HL-60/S4 (cell line): ENCODE data around the gene PLPPR5.

Experiments used
- in situ Hi-C: fragments of 300-500 bp; cut with MboI; formaldehyde crosslinking; loops from 2 replicates; pipeline ENCODE4 v1.14.3; 2022; ENCODE audit warnings: low sequenced_read_pairs

PLPPR5 gene

GRCh38 chr1:98969798-98970490 is 34.7 kb downstream of the PLPPR5 start:
- in situ Hi-C loops: no loop called here

GRCh38 chr1:98967122-98967521 is 37.5 kb downstream of the PLPPR5 start:
- in situ Hi-C loops: no loop called here

- in situ Hi-C loops: no loop called here
Observed at GRCh38 chr1:98965394-98965793, 39.3 kb downstream of the PLPPR5 start.

- in situ Hi-C loops: no loop called here
Observed at GRCh38 chr1:98964198-98964597, 40.5 kb downstream of the PLPPR5 start.

GRCh38 chr1:98963064-98963758 is 41.5 kb downstream of the PLPPR5 start:
- in situ Hi-C loops: no loop called here

- in situ Hi-C loops: no loop called here
Observed at GRCh38 chr1:98962156-98962555, 42.5 kb downstream of the PLPPR5 start.

GRCh38 chr1:98949621-98950020 is 55.0 kb downstream of the PLPPR5 start:
- in situ Hi-C loops: no loop called here

GRCh38 chr1:98949166-98949565 is 55.5 kb downstream of the PLPPR5 start:
- in situ Hi-C loops: no loop called here

GRCh38 chr1:98947071-98947470 is 57.6 kb downstream of the PLPPR5 start:
- in situ Hi-C loops: no loop called here

GRCh38 chr1:98940722-98941079 is 64.0 kb downstream of the PLPPR5 start:
- in situ Hi-C loops: no loop called here

- in situ Hi-C loops: no loop called here
Observed at GRCh38 chr1:98940069-98940721, 64.5 kb downstream of the PLPPR5 start.

- in situ Hi-C loops: no loop called here
Observed at GRCh38 chr1:98939471-98939870, 65.2 kb downstream of the PLPPR5 start.

- in situ Hi-C loops: no loop called here
Observed at GRCh38 chr1:98937347-98937746, 67.3 kb downstream of the PLPPR5 start.

GRCh38 chr1:98932184-98932583 is 72.5 kb downstream of the PLPPR5 start:
- in situ Hi-C loops: no loop called here

- in situ Hi-C loops: no loop called here
Observed at GRCh38 chr1:98931128-98931835, 73.4 kb downstream of the PLPPR5 start.

- in situ Hi-C loops: no loop called here
Observed at GRCh38 chr1:98929437-98929836, 75.2 kb downstream of the PLPPR5 start.

- in situ Hi-C loops: no loop called here
Observed at GRCh38 chr1:98926597-98926996, 78.1 kb downstream of the PLPPR5 start.

GRCh38 chr1:98924977-98925376 is 79.7 kb downstream of the PLPPR5 start:
- in situ Hi-C loops: no loop called here

GRCh38 chr1:98923667-98924066 is 81.0 kb downstream of the PLPPR5 start:
- in situ Hi-C loops: no loop called here

GRCh38 chr1:98921817-98922216 is 82.8 kb downstream of the PLPPR5 start:
- in situ Hi-C loops: no loop called here

GRCh38 chr1:98920441-98921110 is 84.1 kb downstream of the PLPPR5 start:
- in situ Hi-C loops: no loop called here
